Activated T-cell treated with anti-CD3 and anti-CD28 coated beads, Interleukin-2, amount 50 U/mL, for 4 hours (primary cell): ENCODE measurements around the gene UGT1A3. TPM values are rescaled to one million over a fixed set of nuclear protein-coding genes. Genes with fewer than 3 reads are reported as not detected.

Experiments
- ATAC-seq, 2 donors: fragments of 200-7000 bp; cut with Tn5 transposase; one replicate each; pipeline ENCODE4 v1.10.0; 2021
- DNase-seq: peaks from one replicate; pipeline ENCODE4 v3.0.0-alpha.2; 2020
- H3K27me3 Mint-ChIP-seq: one replicate; pipeline ENCODE4 v1.8.0; 2021; ENCODE audit warnings: low read depth, mixed read lengths
- H3K36me3 Mint-ChIP-seq: one replicate; pipeline ENCODE4 v1.8.0; 2022; ENCODE audit warnings: mixed read lengths; ENCODE audit not compliant: insufficient read depth
- H3K4me1 Mint-ChIP-seq: one replicate; pipeline ENCODE4 v1.8.0; 2021; ENCODE audit warnings: low read depth, mixed read lengths
- H3K4me3 Mint-ChIP-seq: one replicate; pipeline ENCODE4 v1.8.0; 2021; ENCODE audit warnings: mild to moderate bottlenecking, moderate library complexity, mixed read lengths
- H3K9me3 Mint-ChIP-seq: one replicate; pipeline ENCODE4 v1.8.0; 2021; ENCODE audit warnings: mixed read lengths
- total RNA-seq, 3 donors: library from RNA; stranded (reverse); gene quantifications; one replicate each; pipeline ENCODE4 v1.2.1, GENCODE V29; 2021

The UGT1A3 gene
- total RNA-seq = not detected

GRCh38 chr2:233728723-233729301 lies at the start of gene UGT1A3:
UGT1A3 (plus strand) TSS chr2:233729042; CDS start chr2:233729127, 85 bp downstream.
- ATAC-seq (no peak), DNase-seq (no peak)
- Mint-ChIP-seq H3K36me3 (no peaks in the 10 kb centered on the region), H3K4me3 (no peak within 1 kb of the TSS), H3K27me3 (peaks cover 10% of the 10 kb centered on the region), H3K4me1 (no peaks in the 10 kb centered on the region), H3K9me3 (no peaks in the 10 kb centered on the region)

DNA sequence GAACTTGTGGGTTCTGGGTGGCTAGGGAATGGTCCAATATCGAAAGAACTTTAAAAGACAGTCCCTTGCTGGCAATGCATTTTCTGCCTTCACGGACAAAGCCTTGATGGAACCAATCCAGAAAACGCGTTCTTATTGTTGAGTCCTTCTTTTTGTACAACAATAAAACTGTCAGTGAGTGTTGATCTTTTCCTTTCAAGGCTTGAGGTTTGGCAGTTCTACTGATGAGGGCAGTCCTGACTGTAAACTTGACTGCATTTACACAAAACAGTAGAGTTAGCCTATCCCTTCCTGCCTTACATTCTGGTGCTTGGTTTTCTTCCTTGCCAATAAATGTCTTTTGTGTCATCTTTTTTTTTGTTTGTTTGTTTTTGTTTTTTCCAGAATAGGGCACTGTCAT lies 49.6 kb upstream of the UGT1A3 start:
- Mint-ChIP-seq H3K27me3 (peaks cover 17% of the 10 kb centered on the region), H3K4me1 (no peaks in the 10 kb centered on the region), H3K9me3 (no peaks in the 10 kb centered on the region), H3K4me3 (no peak overlapping the region), H3K36me3 (no peaks in the 10 kb centered on the region)
- DNase-seq = no peak
- no peak for ATAC-seq

DNA sequence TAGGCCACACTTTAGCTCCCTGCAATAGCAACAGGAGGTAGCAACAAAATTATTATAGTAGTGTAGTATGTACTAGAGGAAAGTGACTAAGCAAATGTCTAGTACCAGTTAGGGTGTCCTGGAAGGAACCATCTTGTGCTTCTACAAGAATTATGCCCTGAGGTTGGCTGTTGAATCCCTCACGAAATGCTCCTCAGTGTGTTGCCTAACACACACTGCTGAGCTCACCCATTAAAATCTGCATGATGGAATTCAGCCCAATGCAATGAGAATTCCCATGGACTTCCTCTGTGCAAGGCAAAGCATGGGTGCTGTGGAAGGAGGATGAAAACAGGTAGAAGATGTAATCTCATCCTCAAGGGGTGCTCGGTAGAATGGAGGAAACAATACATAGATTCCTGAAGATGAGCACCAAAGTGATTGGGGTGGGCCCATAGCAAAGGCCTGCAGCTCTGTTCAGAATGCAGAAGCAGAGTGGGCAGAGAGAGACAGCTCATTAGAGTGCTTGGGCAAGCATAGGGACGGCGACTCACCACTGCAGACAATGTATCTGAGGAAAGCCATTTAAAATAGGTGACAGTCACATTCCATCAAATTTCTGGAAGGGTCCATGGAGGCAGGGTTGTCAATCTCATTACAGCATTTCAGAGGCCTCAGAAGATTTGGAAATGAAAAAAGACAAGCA lies 48.3 kb upstream of the UGT1A3 start:
- H3K4me3 Mint-ChIP-seq = no peak overlapping the region
- ATAC-seq (no peak), DNase-seq (no peak)
- H3K36me3 Mint-ChIP-seq = no peaks in the 10 kb centered on the region
- H3K9me3 Mint-ChIP-seq = no peaks in the 10 kb centered on the region
- no peaks in the 10 kb centered on the region for H3K4me1 Mint-ChIP-seq
- H3K27me3 Mint-ChIP-seq = peaks cover 11% of the 10 kb centered on the region

DNA sequence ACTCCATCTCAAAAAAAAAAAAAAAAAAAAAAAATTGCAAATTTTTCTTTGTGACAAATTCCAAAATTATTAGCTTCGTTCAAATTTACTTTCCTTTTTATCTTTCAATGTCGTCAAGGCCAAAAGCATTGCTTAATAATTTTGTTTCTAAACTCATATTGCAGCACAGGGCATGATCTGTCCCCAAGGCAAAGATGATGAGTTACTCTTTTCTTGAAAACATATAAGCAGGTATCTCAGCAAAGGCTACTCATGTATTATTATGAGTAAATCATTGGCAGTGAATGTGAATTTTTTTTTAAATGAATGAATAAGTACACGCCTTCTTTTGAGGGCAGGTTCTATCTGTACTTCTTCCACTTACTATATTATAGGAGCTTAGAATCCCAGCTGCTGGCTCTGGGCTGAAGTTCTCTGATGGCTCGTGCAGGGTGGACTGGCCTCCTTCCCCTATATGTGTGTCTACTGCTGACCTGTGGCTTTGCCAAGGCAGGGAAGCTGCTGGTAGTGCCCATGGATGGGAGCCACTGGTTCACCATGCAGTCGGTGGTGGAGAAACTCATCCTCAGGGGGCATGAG lies 47.2 kb upstream of the UGT1A3 start, which contains the start of gene UGT1A7:
UGT1A7 (plus strand) TSS at position 381 of the 579 bp plus-strand sequence; CDS start at position 418, 37 bp downstream.
- ATAC-seq = no peak
- Mint-ChIP-seq H3K36me3 (no peaks in the 10 kb centered on the region), H3K4me3 (no peak within 1 kb of the TSS), H3K27me3 (peaks cover 10% of the 10 kb centered on the region), H3K4me1 (no peaks in the 10 kb centered on the region), H3K9me3 (no peaks in the 10 kb centered on the region)
- DNase-seq = no peak

GRCh38 chr2:233684640-233685039 lies 44.2 kb upstream of the UGT1A3 start:
- H3K27me3 Mint-ChIP-seq = peaks cover 12% of the 10 kb centered on the region
- no peak overlapping the region for H3K4me3 Mint-ChIP-seq
- DNase-seq (no peak), ATAC-seq (no peak)
- H3K36me3 Mint-ChIP-seq = no peaks in the 10 kb centered on the region
- H3K9me3 Mint-ChIP-seq = no peaks in the 10 kb centered on the region
- H3K4me1 Mint-ChIP-seq = no peaks in the 10 kb centered on the region

DNA sequence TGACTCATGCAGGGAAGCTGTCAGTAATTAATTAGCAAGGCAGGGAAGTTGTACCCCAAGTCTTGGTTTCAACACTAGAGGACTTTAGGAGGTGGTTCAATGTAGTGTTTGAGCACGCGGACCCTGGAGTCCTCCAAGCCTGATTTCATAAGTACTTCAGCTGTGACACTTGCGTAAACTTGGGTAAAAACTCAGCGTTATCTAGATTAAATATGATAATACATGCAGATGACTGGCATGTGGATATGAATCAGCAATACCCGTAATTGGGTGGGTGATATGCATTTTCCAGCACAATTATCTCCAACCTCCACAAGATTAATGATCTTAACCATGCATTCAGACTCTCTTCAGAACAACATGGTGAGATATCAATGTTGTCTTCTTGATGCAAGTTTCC lies 41.9 kb upstream of the UGT1A3 start:
- ATAC-seq (no peak), DNase-seq (no peak)
- H3K27me3 Mint-ChIP-seq = peaks cover 9% of the 10 kb centered on the region
- H3K36me3 Mint-ChIP-seq = no peaks in the 10 kb centered on the region
- H3K4me3 Mint-ChIP-seq = no peak overlapping the region
- no peaks in the 10 kb centered on the region for H3K4me1 Mint-ChIP-seq
- H3K9me3 Mint-ChIP-seq = no peaks in the 10 kb centered on the region

DNA sequence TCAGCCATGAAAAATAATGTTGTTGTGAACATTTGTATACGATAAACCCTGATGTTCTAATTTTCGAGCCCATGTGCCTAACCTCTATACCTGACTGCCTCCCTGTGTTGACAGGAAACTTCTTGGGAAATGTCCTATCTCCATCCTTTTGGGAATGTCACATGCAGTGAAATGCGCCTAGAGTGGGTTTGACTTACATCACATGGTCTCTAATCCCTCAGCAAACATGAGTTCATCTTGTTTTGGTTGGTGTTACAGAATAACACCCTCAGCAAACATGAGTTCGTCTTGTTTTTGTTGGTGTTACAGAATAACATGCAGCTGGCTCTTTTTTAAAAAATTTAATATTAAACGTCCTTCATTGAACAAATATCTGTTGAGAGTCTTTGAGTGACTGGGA lies 40.5 kb upstream of the UGT1A3 start:
- ATAC-seq (no peak), DNase-seq (no peak)
- Mint-ChIP-seq H3K27me3 (peaks cover 12% of the 10 kb centered on the region), H3K4me3 (no peak overlapping the region), H3K4me1 (no peaks in the 10 kb centered on the region), H3K9me3 (no peaks in the 10 kb centered on the region), H3K36me3 (no peaks in the 10 kb centered on the region)

GRCh38 chr2:233689031-233689430 lies 39.8 kb upstream of the UGT1A3 start:
- peaks cover 12% of the 10 kb centered on the region for H3K27me3 Mint-ChIP-seq
- no peaks in the 10 kb centered on the region for H3K9me3 Mint-ChIP-seq
- no peak overlapping the region for H3K4me3 Mint-ChIP-seq
- ATAC-seq = no peak
- H3K4me1 Mint-ChIP-seq = no peaks in the 10 kb centered on the region
- H3K36me3 Mint-ChIP-seq = no peaks in the 10 kb centered on the region
- DNase-seq = no peak

DNA sequence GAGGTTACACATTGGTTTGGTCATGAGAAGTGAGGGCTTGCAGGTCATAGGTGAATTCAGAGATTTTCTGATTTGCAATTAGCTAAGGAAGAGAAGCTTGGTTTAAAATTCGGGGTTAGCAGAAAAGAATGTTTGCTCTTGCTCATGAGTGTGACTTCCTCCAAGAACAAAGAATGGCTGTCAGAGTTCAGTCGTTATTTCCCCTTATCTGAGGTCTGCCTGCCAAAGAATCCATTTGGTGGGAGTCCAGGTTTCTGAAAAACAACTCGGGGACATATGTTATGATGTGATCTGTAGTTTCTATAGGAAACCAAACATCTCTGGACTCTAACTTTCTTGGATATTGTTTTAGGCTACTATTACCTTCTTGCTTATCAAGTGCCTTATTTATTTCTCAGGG lies 39.3 kb upstream of the UGT1A3 start:
- Mint-ChIP-seq H3K9me3 (no peaks in the 10 kb centered on the region), H3K36me3 (no peaks in the 10 kb centered on the region), H3K4me1 (no peaks in the 10 kb centered on the region), H3K4me3 (no peak overlapping the region), H3K27me3 (peaks cover 12% of the 10 kb centered on the region)
- ATAC-seq (no peak), DNase-seq (no peak)

DNA sequence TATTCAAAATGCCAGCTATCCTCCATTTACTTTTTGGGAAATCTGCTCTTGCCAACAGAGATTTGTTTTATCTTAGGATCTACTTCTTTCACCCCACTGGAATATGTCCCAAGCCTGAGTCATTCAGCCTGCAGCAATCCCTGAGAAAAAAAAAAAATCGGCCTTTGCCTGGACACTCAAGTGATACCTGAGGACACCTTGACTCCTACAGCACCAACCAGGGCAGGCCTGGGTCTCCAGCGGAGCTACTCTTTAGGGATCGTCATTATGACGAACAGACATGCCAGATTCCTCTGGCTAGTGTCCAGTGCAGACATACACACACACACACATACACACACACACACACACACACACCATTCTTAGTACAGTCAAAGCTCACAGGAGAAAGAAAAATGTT lies 38.4 kb upstream of the UGT1A3 start:
- Mint-ChIP-seq H3K36me3 (no peaks in the 10 kb centered on the region), H3K9me3 (no peaks in the 10 kb centered on the region), H3K4me1 (no peaks in the 10 kb centered on the region), H3K4me3 (no peak overlapping the region), H3K27me3 (peaks cover 12% of the 10 kb centered on the region)
- DNase-seq (no peak), ATAC-seq (no peak)

DNA sequence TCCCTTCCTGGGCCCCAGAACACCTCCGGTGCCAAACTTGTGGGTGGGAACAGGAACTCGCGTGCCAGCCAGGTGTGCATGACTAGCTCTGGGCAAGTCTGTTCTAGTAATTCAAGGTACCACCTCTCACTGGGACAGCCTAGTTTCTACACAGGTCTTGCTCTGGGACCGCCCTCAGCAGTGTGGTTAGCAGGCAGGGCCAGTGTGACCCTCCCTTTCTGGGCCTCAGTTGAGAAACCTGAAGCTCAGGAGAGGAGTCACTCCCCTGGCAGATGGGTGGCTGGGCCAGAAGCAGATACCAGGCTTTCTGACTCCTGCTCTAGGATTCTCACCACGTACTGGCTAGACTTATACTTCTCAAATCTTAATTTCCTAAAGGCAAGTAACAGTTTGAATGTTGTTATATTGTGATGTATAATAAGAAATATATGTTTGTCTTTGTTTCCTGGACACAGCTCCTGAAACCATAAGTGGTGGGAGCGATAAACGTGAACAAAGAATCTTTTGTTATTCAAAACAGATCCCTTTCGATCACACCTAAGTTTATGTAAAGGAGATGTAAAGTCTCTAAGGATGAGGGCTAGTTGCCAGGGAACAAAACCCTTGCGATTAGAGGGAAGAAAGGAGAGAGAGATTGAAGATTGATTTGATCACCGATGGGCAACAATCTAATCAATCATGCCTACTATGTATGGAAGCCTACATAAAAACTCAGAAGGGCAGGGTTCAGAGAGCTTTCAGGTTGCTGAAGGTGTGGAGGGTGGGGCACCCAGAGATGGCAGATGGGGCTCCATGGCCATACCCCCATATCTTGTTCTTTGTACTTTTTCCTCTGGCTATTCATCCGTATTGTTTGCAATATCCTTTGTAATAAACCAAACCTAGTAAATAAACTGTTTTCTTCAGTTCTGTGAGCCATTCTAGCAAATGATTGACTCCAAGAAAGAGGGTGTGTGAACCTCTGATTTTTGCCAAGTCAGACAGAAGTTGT lies 37.1 kb upstream of the UGT1A3 start:
- no peak for DNase-seq
- no peaks in the 10 kb centered on the region for H3K4me1 Mint-ChIP-seq
- no peak overlapping the region for H3K4me3 Mint-ChIP-seq
- no peaks in the 10 kb centered on the region for H3K9me3 Mint-ChIP-seq
- ATAC-seq = no peak
- peaks cover 7% of the 10 kb centered on the region for H3K27me3 Mint-ChIP-seq
- no peaks in the 10 kb centered on the region for H3K36me3 Mint-ChIP-seq

- Mint-ChIP-seq H3K9me3 (no peaks in the 10 kb centered on the region), H3K27me3 (peaks cover 10% of the 10 kb centered on the region), H3K36me3 (no peaks in the 10 kb centered on the region), H3K4me3 (no peak within 1 kb of the TSS), H3K4me1 (no peaks in the 10 kb centered on the region)
- DNase-seq (no peak), ATAC-seq (no peak)
Observed at GRCh38 chr2:233692648-233693047, 36.2 kb upstream of the UGT1A3 start, which contains the start of gene UGT1A6. UGT1A6 (plus strand) TSS chr2:233692890; CDS start chr2:233693005, 115 bp downstream.

GRCh38 chr2:233693963-233694362 lies 34.9 kb upstream of the UGT1A3 start:
- Mint-ChIP-seq H3K9me3 (no peaks in the 10 kb centered on the region), H3K36me3 (no peaks in the 10 kb centered on the region), H3K27me3 (peaks cover 9% of the 10 kb centered on the region), H3K4me3 (no peak overlapping the region), H3K4me1 (no peaks in the 10 kb centered on the region)
- no peak for DNase-seq
- no peak for ATAC-seq

DNA sequence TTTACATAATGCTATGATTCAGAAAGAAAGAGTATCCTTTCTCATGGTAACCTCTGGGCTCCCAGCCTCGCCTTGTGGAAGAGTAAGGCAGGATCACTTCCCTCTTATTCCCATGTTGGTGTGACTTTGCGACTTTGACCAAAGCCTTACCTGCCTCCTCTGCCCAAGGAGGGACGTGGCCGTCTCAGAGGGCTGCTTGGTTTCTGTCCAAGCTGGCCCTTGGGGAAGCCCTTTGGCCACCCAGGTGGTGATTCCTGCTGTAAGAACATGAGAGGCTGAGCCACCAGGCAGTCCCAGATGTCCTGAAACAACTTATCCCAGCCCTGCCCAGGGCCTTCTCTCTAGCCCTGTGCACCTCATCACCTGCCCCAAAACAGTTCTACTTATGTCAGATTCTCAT lies 30.1 kb upstream of the UGT1A3 start:
- no peaks in the 10 kb centered on the region for H3K36me3 Mint-ChIP-seq
- no peak overlapping the region for H3K4me3 Mint-ChIP-seq
- H3K4me1 Mint-ChIP-seq = no peaks in the 10 kb centered on the region
- ATAC-seq (no peak), DNase-seq (no peak)
- no peaks in the 10 kb centered on the region for H3K9me3 Mint-ChIP-seq
- peaks cover 6% of the 10 kb centered on the region for H3K27me3 Mint-ChIP-seq
